ENCODE results near the gene NCKAP5.

NCKAP5 gene

GRCh38 chr2:132991471-132992045, 576.7 kb downstream of the NCKAP5 start:
- no peak for DNase-seq (ENCODE audit: low spot score)

GRCh38 chr2:132984731-132985130, 583.5 kb downstream of the NCKAP5 start:
- DNase-seq (ENCODE audit: low spot score), result no peak

- DNase-seq (ENCODE audit: low spot score), result no peak
Measured at GRCh38 chr2:132980304-132980703, 588.0 kb downstream of the NCKAP5 start.

GRCh38 chr2:132979339-132980093, 588.7 kb downstream of the NCKAP5 start:
- no peak for DNase-seq (ENCODE audit: low spot score)

- DNase-seq (ENCODE audit: low spot score), result no peak
Measured at GRCh38 chr2:132978840-132979239, 589.4 kb downstream of the NCKAP5 start.

GRCh38 chr2:132977812-132978529, 590.3 kb downstream of the NCKAP5 start:
- no peak for DNase-seq (ENCODE audit: low spot score)

- DNase-seq (ENCODE audit: low spot score), result no peak
Measured at GRCh38 chr2:132975193-132976105, 592.8 kb downstream of the NCKAP5 start.

- DNase-seq (ENCODE audit: low spot score), result no peak
Measured at GRCh38 chr2:132974467-132975095, 593.7 kb downstream of the NCKAP5 start.

- no peak for DNase-seq (ENCODE audit: low spot score)
Measured at GRCh38 chr2:132971310-132972061, 596.8 kb downstream of the NCKAP5 start.

- no peak for DNase-seq (ENCODE audit: low spot score)
Measured at GRCh38 chr2:132969371-132969985, 598.8 kb downstream of the NCKAP5 start.

GRCh38 chr2:132965460-132965859, 602.8 kb downstream of the NCKAP5 start:
- no peak for DNase-seq (ENCODE audit: low spot score)

GRCh38 chr2:132963161-132963560, 605.1 kb downstream of the NCKAP5 start:
- no peak for DNase-seq (ENCODE audit: low spot score)

- no peak for DNase-seq (ENCODE audit: low spot score)
Measured at GRCh38 chr2:132958887-132959286, 609.4 kb downstream of the NCKAP5 start.

- no peak for DNase-seq (ENCODE audit: low spot score)
Measured at GRCh38 chr2:132955871-132956615, 612.2 kb downstream of the NCKAP5 start.

- DNase-seq (ENCODE audit: low spot score), result peak; percentile 36
Measured at GRCh38 chr2:132953771-132954170, 614.5 kb downstream of the NCKAP5 start.

- no peak for DNase-seq (ENCODE audit: low spot score)
Measured at GRCh38 chr2:132951008-132951714, 617.1 kb downstream of the NCKAP5 start.

GRCh38 chr2:132949108-132949507, 619.2 kb downstream of the NCKAP5 start:
- no peak for DNase-seq (ENCODE audit: low spot score)

- DNase-seq (ENCODE audit: low spot score), result no peak
Measured at GRCh38 chr2:132948211-132948610, 620.1 kb downstream of the NCKAP5 start.

GRCh38 chr2:132943829-132944228, 624.4 kb downstream of the NCKAP5 start:
- DNase-seq (ENCODE audit: low spot score), result peak; percentile 41

All from globus pallidus (tissue), 1 donor.